ENCODE measurements around the gene PIP5K1A.

GRCh38 chr1:151273924-151274466 lies 75.6 kb downstream of the PIP5K1A start:
- TF ChIP-seq POLR2A (IDR thresholded peaks at IDR 0.05), result no peak
- TF ChIP-seq, protein P1, sequence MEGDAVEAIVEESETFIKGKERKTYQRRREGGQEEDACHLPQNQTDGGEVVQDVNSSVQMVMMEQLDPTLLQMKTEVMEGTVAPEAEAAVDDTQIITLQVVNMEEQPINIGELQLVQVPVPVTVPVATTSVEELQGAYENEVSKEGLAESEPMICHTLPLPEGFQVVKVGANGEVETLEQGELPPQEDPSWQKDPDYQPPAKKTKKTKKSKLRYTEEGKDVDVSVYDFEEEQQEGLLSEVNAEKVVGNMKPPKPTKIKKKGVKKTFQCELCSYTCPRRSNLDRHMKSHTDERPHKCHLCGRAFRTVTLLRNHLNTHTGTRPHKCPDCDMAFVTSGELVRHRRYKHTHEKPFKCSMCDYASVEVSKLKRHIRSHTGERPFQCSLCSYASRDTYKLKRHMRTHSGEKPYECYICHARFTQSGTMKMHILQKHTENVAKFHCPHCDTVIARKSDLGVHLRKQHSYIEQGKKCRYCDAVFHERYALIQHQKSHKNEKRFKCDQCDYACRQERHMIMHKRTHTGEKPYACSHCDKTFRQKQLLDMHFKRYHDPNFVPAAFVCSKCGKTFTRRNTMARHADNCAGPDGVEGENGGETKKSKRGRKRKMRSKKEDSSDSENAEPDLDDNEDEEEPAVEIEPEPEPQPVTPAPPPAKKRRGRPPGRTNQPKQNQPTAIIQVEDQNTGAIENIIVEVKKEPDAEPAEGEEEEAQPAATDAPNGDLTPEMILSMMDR (IDR thresholded peaks at IDR 0.05 in 4 of 5, conservative IDR thresholded peaks at IDR 0.05 in 1 of 5), result no peak
